Subcutaneous abdominal adipose tissue (tissue), 5 donors: Measurements from ENCODE around the gene BEX3.
A peak's percentile ranks its signal among the peaks of the same experiment; 100 is the strongest.

Experiments
- H3K27ac ChIP-seq: one replicate; pipeline ENCODE4 v1.7.0; 2013; ENCODE audit warnings: low read depth, mild to moderate bottlenecking, inconsistent platforms, low read length, moderate library complexity
- H3K27me3 ChIP-seq, 5 donors: one replicate each; pipeline ENCODE4 v1.7.0; 2013; ENCODE audit warnings: low read length in 5 of 5, inconsistent platforms in 1 of 5; ENCODE audit not compliant: control insufficient read depth in 5 of 5, insufficient read depth in 4 of 5
- H3K36me3 ChIP-seq, 5 donors: one replicate each; pipeline ENCODE4 v1.7.0; 2013; ENCODE audit warnings: low read length in 5 of 5; ENCODE audit not compliant: control insufficient read depth in 5 of 5, insufficient read depth in 5 of 5
- H3K4me1 ChIP-seq, 5 donors: one replicate each; pipeline ENCODE4 v1.7.0; 2013; ENCODE audit warnings: low read length in 5 of 5, mild to moderate bottlenecking in 3 of 5, moderate library complexity in 1 of 5; ENCODE audit not compliant: control insufficient read depth in 5 of 5, insufficient read depth in 5 of 5
- H3K4me3 ChIP-seq, 5 donors: one replicate each; pipeline ENCODE4 v1.7.0; 2013; ENCODE audit warnings: low read length in 5 of 5, low read depth in 1 of 5
- H3K9ac ChIP-seq, 5 donors: one replicate each; pipeline ENCODE4 v1.7.0; 2013; ENCODE audit warnings: low read length in 5 of 5, mild to moderate bottlenecking in 4 of 5, moderate library complexity in 3 of 5
- H3K9me3 ChIP-seq, 5 donors: one replicate each; pipeline ENCODE4 v1.7.0; 2013; ENCODE audit warnings: low read length in 5 of 5; ENCODE audit not compliant: control insufficient read depth in 5 of 5
- donor health status: healthy.
- donor health status: healthy.
- donor health status: healthy.
- donor health status: healthy.
- donor health status: healthy.

Gene BEX3

DNA sequence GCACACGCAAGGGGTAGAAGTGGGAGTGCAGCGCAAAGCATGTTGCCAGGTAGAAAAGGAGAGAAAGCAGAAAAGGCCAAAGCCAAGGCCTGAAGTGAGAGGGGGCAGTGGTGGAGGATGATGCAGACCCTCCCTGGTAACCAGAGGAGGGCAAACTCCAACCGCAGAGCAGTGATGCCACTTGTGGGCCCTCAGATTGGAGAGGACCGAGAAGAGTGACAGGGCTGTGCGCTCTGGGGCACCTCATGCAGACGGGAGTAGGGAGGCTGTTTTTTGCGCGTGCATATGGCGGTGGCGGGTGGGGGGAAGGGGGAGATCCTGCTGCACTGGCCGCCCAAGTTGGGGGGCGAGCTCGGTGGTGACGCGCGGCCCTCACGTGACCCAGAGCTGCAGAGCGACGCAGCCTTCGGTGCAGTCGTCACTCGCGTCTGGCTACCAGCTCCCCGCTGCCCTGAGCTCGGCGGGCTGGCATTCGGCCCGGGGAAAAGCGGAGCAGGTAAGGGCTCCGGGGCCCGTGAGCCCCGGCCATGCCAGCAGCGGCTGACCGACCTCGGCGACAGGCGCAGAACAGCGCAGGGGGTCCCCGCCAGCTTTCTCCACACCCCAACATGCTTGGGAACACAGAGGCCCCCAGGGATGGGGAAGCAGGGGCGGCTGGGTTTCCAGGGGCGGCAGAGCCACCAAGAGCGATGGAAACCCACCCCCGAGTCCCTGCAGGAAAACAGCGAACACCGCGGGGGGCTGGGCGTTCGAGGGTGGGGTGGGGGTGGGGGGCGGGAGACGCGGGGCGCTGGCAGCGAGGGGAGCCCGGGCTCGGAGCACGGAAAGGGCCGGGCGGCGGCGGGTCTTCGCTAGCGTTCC, at the start of gene BEX3:
Gene BEX3, plus strand, starts transcription at position 421 of the 861 bp plus-strand sequence. CDS start 984 bp downstream, outside the sequence.
- peak within 1 kb of the TSS in 3 of 5 donors; percentile 6 to 66 (median 37) for H3K9ac ChIP-seq
- peaks cover 0 to 7% (median 0%) of the 10 kb centered on the region in 5 donors for H3K27me3 ChIP-seq
- H3K36me3 ChIP-seq = no peaks in the 10 kb centered on the region
- no peaks in the 10 kb centered on the region for H3K9me3 ChIP-seq
- H3K27ac ChIP-seq = no peak within 1 kb of the TSS
- peaks cover 0 to 7% (median 3%) of the 10 kb centered on the region in 5 donors for H3K4me1 ChIP-seq
- H3K4me3 ChIP-seq = peak within 1 kb of the TSS; percentile 66 to 76 (median 72)

DNA sequence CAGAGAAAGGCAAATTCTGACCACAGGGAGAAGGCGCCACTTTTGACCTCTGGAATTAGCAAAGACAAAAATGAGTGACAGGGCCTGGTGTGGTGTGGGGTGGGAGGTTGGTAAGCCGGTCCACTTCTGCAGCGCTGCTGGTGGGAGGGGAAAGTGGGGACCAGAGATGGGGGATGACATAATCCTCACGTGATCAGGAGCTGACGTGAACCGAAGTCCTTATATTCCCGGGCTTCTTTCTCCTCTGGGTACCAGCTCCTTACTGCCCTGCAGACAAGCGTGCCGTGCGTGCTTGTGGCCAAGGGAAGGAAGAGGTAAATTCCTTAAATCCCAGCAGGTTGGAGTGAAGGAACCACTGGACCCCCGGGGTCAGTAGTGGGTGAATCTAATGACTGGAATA, 46.3 kb upstream of the BEX3 start, which contains the start of gene TCEAL7:
Gene TCEAL7, plus strand, starts transcription at position 249 of the 400 bp plus-strand sequence. CDS start 1,165 bp downstream, outside the sequence.
- Histone ChIP-seq H3K27ac (no peak within 1 kb of the TSS), H3K36me3 (no peaks in the 10 kb centered on the region), H3K4me1 (peaks cover 0 to 7% (median 0%) of the 10 kb centered on the region in 5 donors), H3K9ac (peak within 1 kb of the TSS in 2 of 5 donors; percentile 12 to 20), H3K9me3 (no peaks in the 10 kb centered on the region), H3K27me3 (peaks cover 6 to 41% (median 24%) of the 10 kb centered on the region in 5 donors), H3K4me3 (peak within 1 kb of the TSS; percentile 11 to 55 (median 37))

DNA sequence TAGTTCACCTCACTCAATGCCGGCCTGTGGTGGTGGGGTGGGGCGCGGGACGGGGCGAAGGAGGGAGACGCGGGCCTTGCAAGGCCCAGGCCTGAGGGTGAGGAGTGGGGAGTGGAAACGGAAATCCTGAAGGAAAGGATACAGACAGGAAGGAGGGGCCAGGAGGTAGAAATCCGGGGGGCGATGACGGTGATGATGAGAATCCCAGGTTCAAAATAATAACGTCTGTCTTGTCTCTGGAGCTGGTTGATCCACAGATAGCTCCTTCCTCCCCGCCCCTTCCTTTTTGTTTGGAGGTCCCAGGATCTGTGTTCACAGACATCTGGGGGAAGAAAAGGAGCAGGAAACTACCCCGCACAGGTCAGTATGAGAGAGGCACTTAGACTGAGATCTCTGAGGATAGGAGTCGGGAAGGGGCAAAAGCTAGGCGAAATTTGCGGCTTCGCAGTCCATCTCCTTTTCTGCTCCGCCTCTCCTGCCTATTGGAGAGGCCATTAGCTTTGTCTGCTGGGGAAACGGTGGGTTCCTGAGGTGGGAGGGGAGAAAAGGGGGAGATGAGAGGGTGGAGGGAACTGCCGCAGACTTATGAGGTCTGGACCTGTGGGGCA, 45.6 kb upstream of the BEX3 start:
- Histone ChIP-seq H3K27me3 (peaks cover 6 to 41% (median 27%) of the 10 kb centered on the region in 5 donors), H3K27ac (no peak overlapping the region), H3K9ac (peak overlapping the region in 2 of 5 donors; percentile 12 to 20)

DNA sequence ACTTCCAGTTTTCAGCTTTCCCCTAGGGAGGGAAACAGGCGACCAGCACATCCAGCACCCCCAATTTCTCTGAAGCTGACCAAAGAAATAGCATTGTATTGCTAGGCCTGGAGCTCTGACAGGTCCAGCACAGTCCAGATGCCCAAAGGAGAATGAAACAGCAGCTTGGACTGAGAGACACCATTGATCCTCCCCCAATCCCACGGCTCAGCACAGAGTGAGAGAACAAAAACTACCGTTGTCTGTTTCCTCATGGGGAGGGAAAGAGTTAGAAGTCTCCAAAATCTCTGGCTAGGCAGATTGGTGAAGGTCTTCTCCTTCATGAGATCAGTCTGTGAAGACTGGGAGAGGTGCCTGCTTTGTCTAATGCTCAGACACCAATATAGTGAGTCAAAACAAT, 37.7 kb upstream of the BEX3 start:
- no peaks in the 10 kb centered on the region for H3K4me1 ChIP-seq
- H3K36me3 ChIP-seq = no peaks in the 10 kb centered on the region
- no peak overlapping the region for H3K9ac ChIP-seq
- H3K4me3 ChIP-seq = no peak overlapping the region
- H3K9me3 ChIP-seq = no peaks in the 10 kb centered on the region
- H3K27me3 ChIP-seq = peaks cover 2 to 19% (median 13%) of the 10 kb centered on the region in 5 donors
- H3K27ac ChIP-seq = no peak overlapping the region

More for the DNA sequence above, 45.6 kb upstream of the BEX3 start:
- H3K9me3 ChIP-seq = no peaks in the 10 kb centered on the region
- peak overlapping the region in 4 of 5 donors; percentile 11 to 55 (median 26) for H3K4me3 ChIP-seq
- H3K4me1 ChIP-seq = peaks cover 0 to 7% (median 0%) of the 10 kb centered on the region in 5 donors
- H3K36me3 ChIP-seq = no peaks in the 10 kb centered on the region

DNA sequence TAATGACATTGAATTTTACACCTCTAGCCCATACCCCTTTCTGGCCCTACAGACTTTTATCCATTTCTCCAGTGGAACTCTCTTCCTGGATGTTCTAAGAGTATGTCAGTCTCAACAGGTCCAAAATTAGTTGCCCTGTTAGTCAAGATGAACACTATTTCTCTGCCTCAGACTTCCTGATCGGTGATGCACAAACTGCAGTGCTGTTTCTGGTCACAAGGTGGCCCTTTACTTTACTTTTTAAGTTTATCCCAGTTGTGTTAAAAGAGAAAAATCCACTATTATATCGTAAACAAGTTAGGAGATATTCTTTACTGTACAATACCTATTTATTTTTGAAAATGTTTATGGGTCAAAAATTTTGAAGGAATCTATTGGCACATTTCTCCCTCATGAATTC, 33.2 kb upstream of the BEX3 start:
- no peak overlapping the region for H3K4me3 ChIP-seq
- no peak overlapping the region for H3K27ac ChIP-seq
- H3K36me3 ChIP-seq = no peaks in the 10 kb centered on the region
- H3K9ac ChIP-seq = no peak overlapping the region
- H3K4me1 ChIP-seq = peaks cover 0 to 1% (median 0%) of the 10 kb centered on the region in 5 donors
- peaks cover 5 to 20% (median 10%) of the 10 kb centered on the region in 5 donors for H3K27me3 ChIP-seq
- H3K9me3 ChIP-seq = no peaks in the 10 kb centered on the region

DNA sequence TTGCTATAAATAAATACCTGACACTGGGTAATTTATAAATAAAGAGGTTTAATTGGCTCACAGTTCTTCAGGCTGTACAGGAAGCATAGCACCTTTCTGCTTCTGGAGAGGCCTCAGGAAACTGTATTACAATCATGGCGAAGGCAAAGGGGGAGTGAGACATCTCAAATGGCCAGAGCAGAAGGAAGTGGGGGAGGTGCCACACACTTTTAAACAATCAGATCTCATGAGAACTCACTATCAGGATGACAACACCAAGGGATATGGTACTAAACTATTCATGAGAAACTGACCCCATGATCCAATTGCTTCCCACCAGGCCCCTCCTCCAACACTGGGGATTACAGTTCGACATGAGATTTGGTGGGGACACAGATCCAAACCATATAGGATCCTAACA, 31.7 kb upstream of the BEX3 start:
- Histone ChIP-seq H3K4me1 (peaks cover 0 to 1% (median 0%) of the 10 kb centered on the region in 5 donors), H3K4me3 (no peak overlapping the region), H3K9ac (no peak overlapping the region), H3K36me3 (no peaks in the 10 kb centered on the region), H3K27ac (no peak overlapping the region), H3K27me3 (peaks cover 10 to 19% (median 15%) of the 10 kb centered on the region in 5 donors), H3K9me3 (no peaks in the 10 kb centered on the region)

DNA sequence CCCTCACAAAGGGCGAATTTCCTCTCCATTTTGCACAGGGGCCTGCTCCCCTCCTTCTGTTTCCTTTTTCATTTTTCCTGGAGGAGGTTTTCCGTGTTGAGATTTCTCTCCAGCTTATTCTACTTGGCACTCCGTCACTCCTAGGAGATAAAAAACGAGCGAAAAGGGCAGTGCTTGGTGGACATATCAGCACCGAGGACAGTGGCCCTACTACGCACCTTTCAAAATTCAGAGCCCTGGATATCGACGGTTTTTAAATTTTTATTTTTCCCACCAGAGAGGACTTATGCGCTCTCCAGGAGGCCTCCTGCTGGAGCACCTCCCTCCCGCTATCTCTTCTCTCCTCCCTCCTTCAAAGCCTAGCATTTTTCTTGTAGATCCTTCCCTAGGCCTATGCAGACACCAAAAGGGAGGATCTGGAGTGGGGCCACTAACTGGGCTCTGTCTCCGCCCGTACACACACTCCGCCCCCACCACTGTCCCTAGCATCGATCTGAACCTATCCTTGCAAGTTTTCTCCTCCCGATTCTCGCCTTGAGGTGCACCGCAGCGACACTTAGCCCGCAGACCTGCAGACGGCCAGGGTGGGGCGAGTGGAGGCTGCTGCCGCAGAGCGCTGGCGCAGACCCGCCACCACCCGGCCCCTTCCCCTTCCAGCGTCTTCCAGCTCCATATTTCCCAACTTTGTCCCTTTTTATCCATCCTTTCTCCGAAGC, 28.5 kb upstream of the BEX3 start:
- H3K27ac ChIP-seq = no peak overlapping the region
- H3K9me3 ChIP-seq = no peaks in the 10 kb centered on the region
- no peak overlapping the region for H3K9ac ChIP-seq
- no peaks in the 10 kb centered on the region for H3K36me3 ChIP-seq
- peaks cover 12 to 19% (median 15%) of the 10 kb centered on the region in 5 donors for H3K27me3 ChIP-seq
- H3K4me1 ChIP-seq = peaks cover 0 to 1% (median 0%) of the 10 kb centered on the region in 5 donors
- no peak overlapping the region for H3K4me3 ChIP-seq

DNA sequence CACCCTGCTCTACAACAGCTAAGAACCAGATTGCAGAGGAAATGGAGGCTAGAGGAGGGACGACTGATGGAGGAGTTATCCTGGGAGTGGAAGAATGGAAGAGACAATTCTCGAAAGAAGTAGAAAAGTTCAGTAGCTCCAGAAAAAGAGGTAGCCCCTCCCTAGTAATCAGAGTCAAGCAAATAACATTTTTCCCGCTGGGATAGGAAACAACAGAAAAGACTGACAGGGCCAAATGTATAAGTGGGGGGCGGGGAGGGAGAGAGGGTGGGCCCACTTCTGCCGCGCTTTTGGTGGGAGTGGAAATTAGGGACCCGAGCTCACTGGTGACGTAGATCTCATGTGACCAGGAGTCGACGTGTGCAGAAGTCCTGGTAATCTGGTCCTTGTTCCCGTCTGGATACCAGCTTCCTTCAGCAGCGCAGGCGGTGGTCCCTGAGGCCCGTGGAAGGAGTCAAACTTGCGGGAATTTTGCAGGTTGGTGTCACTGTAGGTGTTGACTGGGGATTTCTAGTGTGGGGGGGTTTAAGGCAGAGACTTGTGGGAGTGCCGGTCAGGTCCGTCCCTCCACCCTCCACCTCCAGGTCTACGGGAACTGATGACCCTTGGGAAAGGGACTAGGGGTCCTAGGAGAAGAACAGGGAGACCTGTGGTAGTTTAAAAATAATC, 20.1 kb upstream of the BEX3 start, which contains the start of gene TCEAL9:
Gene TCEAL9, plus strand, starts transcription at position 377 of the 669 bp plus-strand sequence. CDS start 1,179 bp downstream, outside the sequence.
- Histone ChIP-seq H3K36me3 (no peaks in the 10 kb centered on the region), H3K27me3 (peaks cover 0 to 2% (median 0%) of the 10 kb centered on the region in 5 donors), H3K9ac (peak within 1 kb of the TSS; percentile 79 to 87 (median 83)), H3K27ac (peak within 1 kb of the TSS; percentile 96), H3K9me3 (no peaks in the 10 kb centered on the region), H3K4me1 (peaks cover 0 to 4% (median 0%) of the 10 kb centered on the region in 5 donors), H3K4me3 (peak within 1 kb of the TSS; percentile 72 to 91 (median 79))

DNA sequence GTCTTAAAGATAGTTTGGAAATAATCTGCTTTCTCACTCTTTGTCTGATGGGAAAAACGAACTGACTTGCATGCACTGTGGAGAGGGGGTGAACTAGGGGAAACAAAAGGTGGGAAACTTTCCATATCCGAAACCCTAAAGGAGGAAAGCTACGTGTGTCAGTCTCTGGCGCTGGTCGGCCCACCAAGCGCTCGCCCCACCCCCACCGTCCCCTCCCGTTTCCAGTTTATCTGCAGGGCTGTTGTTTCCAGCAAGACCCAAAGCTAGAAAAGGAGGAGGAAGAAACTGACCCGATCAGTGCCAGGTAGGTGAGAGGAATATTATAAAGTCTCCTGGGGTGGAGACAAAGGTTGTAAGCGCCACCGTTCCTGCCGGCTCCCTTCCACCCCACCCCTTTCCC, 19.5 kb upstream of the BEX3 start:
- Histone ChIP-seq H3K27ac (peak overlapping the region; percentile 96), H3K9me3 (no peaks in the 10 kb centered on the region), H3K4me3 (peak overlapping the region; percentile 72 to 91 (median 79)), H3K36me3 (no peaks in the 10 kb centered on the region), H3K27me3 (peaks cover 0 to 2% (median 0%) of the 10 kb centered on the region in 5 donors), H3K4me1 (peaks cover 0 to 4% (median 0%) of the 10 kb centered on the region in 5 donors), H3K9ac (peak overlapping the region; percentile 79 to 87 (median 83))
